ENCODE results near the gene MAGEB18. TPM values are rescaled to one million over a fixed set of nuclear protein-coding genes. Genes with fewer than 3 reads are reported as not detected.

MAGEB18 gene
- total RNA-seq, 1 experiment from 2014 or later, result not detected

DNA sequence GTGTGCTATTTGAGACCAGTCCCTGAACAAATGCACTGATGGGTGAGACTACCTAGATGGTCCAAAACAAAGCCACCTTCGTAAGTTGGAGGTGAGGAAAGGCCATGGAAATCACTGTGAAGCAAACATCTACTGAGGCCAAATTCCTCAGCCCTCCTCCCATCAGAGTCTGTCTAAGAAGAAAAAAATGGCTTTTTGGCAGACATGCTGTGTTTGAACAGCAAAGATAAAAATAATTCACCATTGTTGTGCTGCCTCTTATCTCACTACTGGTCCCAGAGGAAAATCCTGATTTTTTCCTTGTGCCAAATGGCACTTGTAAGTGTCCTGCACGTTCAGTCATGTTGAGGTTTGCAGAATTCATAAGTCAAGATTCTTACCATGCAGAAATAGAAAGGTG is 7.9 kb downstream of the MAGEB18 start:
- CTCF ChIA-PET, result no interaction called here
- no peaks in the 10 kb centered on the region for H3K36me3 ChIP-seq (ENCODE audit: insufficient read depth, low read length, poor library complexity, severe bottlenecking)
- no TSS peak for BruUV-seq (replicated peaks)
- intact Hi-C loops (cut with micrococcal nuclease; ENCODE audit: unreplicated experiment), result no loop called here
- H3K4me1 ChIP-seq (ENCODE audit: insufficient read depth, low read length, poor library complexity, severe bottlenecking), result no peaks in the 10 kb centered on the region
- H3K4me3 ChIP-seq (ENCODE audit: low read depth, low read length, poor library complexity, severe bottlenecking), result no peak overlapping the region
- no peak for DNase-seq (ENCODE audit: low spot score)
- no peaks in the 10 kb centered on the region for H3K9me3 ChIP-seq (ENCODE audit: low read depth, low read length, poor library complexity, severe bottlenecking)
- no peaks in the 10 kb centered on the region for H3K27me3 ChIP-seq (replicated peaks; ENCODE audit: insufficient read depth, low read depth, low read length, poor library complexity)
- no peak for TF ChIP-seq EZH2 (IDR thresholded peaks at IDR 0.05; ENCODE audit: borderline replicate concordance, low read depth, low read length, poor library complexity, severe bottlenecking)
- TF ChIP-seq, protein P1, sequence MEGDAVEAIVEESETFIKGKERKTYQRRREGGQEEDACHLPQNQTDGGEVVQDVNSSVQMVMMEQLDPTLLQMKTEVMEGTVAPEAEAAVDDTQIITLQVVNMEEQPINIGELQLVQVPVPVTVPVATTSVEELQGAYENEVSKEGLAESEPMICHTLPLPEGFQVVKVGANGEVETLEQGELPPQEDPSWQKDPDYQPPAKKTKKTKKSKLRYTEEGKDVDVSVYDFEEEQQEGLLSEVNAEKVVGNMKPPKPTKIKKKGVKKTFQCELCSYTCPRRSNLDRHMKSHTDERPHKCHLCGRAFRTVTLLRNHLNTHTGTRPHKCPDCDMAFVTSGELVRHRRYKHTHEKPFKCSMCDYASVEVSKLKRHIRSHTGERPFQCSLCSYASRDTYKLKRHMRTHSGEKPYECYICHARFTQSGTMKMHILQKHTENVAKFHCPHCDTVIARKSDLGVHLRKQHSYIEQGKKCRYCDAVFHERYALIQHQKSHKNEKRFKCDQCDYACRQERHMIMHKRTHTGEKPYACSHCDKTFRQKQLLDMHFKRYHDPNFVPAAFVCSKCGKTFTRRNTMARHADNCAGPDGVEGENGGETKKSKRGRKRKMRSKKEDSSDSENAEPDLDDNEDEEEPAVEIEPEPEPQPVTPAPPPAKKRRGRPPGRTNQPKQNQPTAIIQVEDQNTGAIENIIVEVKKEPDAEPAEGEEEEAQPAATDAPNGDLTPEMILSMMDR (conservative IDR thresholded peaks at IDR 0.05; ENCODE audit: low read depth, low read length), result no peak
- POLR2A ChIA-PET (ENCODE audit: low non-redundant PET), result no interaction called here
- no peak overlapping the region for H3K27ac ChIP-seq (ENCODE audit: low read depth, low read length, poor library complexity, severe bottlenecking)

DNA sequence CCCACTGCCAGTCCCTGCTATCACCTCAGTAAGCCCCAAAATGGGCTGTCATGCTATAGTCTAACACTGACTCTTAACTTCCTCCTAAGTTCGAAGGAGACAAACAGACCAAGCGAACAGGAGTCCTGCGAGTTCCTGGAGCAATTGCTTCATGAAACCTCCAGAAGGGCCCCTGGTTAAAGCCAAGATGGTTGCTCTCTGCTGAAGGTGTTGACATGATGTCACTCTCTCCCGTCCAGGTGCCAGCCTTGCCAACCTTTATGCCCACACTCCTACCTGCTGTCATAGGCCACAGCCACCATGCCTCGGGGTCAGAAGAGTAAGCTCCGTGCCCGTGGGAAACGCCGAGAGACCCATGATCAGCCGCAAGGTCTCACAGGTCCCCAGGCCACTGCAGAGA is 22.2 kb downstream of the MAGEB18 start, which contains the start of gene MAGEB6B:
Gene MAGEB6B (plus strand): TSS at position 301 of the 400 bp plus-strand sequence. CDS start 0 bp downstream, at position 301.
- ChIA-PET CTCF (no interaction called here), POLR2A (ENCODE audit: low non-redundant PET) (no interaction called here)
- H3K27me3 ChIP-seq (replicated peaks; ENCODE audit: insufficient read depth, low read depth, low read length, poor library complexity), result no peaks in the 10 kb centered on the region
- H3K4me1 ChIP-seq (ENCODE audit: insufficient read depth, low read length, poor library complexity, severe bottlenecking), result no peaks in the 10 kb centered on the region
- TF ChIP-seq, protein P1 (conservative IDR thresholded peaks at IDR 0.05; ENCODE audit: low read depth, low read length), result no peak
- no peak for TF ChIP-seq EZH2 (IDR thresholded peaks at IDR 0.05; ENCODE audit: borderline replicate concordance, low read depth, low read length, poor library complexity, severe bottlenecking)
- H3K4me3 ChIP-seq (ENCODE audit: low read depth, low read length, poor library complexity, severe bottlenecking), result no peak within 1 kb of the TSS
- no peak for DNase-seq (ENCODE audit: low spot score)
- intact Hi-C loops (cut with micrococcal nuclease; ENCODE audit: unreplicated experiment), result no loop called here
- no peak within 1 kb of the TSS for H3K27ac ChIP-seq (ENCODE audit: low read depth, low read length, poor library complexity, severe bottlenecking)
- BruUV-seq (replicated peaks), result no TSS peak
- H3K36me3 ChIP-seq (ENCODE audit: insufficient read depth, low read length, poor library complexity, severe bottlenecking), result no peaks in the 10 kb centered on the region
- no peaks in the 10 kb centered on the region for H3K9me3 ChIP-seq (ENCODE audit: low read depth, low read length, poor library complexity, severe bottlenecking)

Other genes starting within 250 kb of the MAGEB18 start
- not detected in 2 replicates for gene MAGEB6B, start 22.3 kb downstream of the MAGEB18 start, total RNA-seq (2021)
- not detected in 2 replicates for gene MAGEB6, start 54.1 kb downstream of the MAGEB18 start, total RNA-seq (2021)
- gene MAGEB5, start 77.8 kb downstream of the MAGEB18 start, total RNA-seq (2021), result not detected in 2 replicates

All from A673 (cell line).